HAP-1 (cell line): ENCODE measurements around the gene DIAPH3.

ENCODE experiments used
- DNase-seq, 2 experiments: peaks; one replicate each; pipeline ENCODE4 v3.0.0-alpha.2; 2016 to 2020; ENCODE audit warnings: low spot score in 2 of 2
- H3K27me3 ChIP-seq: fragments of 250-450 bp; sonication (Bioruptor Pico); 2 replicates; pipeline ENCODE4 v1.5.1; 2020; ENCODE audit warnings: low read depth, mild to moderate bottlenecking, moderate library complexity
- H3K36me3 ChIP-seq: fragments of 250-450 bp; sonication (Bioruptor Pico); replicated peaks from 2 replicates; pipeline ENCODE4 v1.5.1; 2020; ENCODE audit warnings: mild to moderate bottlenecking
- H3K4me1 ChIP-seq: fragments of 250-450 bp; sonication (Bioruptor Pico); 2 replicates; pipeline ENCODE4 v1.5.1; 2020; ENCODE audit warnings: mild to moderate bottlenecking
- H3K4me3 ChIP-seq: fragments of 250-450 bp; sonication (Bioruptor Pico); 2 replicates; pipeline ENCODE4 v1.5.1; 2020; ENCODE audit warnings: mild to moderate bottlenecking, moderate library complexity
- H3K9me3 ChIP-seq: fragments of 250-450 bp; sonication (Bioruptor Pico); 2 replicates; pipeline ENCODE4 v1.5.1; 2020; ENCODE audit warnings: mild to moderate bottlenecking, moderate library complexity
- in situ Hi-C: fragments of 300-500 bp; cut with MboI; formaldehyde crosslinking; loops from 3 replicates; pipeline ENCODE4 v1.14.3; 2020; ENCODE audit warnings: low sequenced_read_pairs, inconsistent platforms, mixed read lengths

DIAPH3 gene

DNA sequence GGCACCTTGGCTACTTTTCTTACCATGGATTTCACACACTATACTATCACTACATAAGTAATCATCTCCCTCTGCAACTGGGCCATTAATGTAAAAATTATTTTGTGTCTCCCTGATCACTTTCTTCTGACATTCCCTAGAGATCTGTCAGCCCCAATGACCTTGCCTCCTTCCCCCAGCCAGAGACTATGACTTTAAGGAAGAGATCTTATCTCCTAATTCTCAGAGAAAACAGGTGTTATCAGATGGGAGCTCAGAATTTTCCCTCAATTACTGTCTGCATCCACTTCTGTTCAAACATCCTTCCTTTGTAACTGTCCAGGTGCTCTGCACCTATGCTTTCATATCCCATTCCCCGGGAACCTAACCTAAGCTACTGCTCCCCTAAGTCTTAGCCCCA lies 397.5 kb downstream of the DIAPH3 start:
- Histone ChIP-seq H3K4me1 (no peaks in the 10 kb centered on the region), H3K4me3 (no peak overlapping the region), H3K27me3 (no peaks in the 10 kb centered on the region), H3K9me3 (no peaks in the 10 kb centered on the region), H3K36me3 (no peaks in the 10 kb centered on the region)
- in situ Hi-C loops: no loop called here
- DNase-seq: no peak

DNA sequence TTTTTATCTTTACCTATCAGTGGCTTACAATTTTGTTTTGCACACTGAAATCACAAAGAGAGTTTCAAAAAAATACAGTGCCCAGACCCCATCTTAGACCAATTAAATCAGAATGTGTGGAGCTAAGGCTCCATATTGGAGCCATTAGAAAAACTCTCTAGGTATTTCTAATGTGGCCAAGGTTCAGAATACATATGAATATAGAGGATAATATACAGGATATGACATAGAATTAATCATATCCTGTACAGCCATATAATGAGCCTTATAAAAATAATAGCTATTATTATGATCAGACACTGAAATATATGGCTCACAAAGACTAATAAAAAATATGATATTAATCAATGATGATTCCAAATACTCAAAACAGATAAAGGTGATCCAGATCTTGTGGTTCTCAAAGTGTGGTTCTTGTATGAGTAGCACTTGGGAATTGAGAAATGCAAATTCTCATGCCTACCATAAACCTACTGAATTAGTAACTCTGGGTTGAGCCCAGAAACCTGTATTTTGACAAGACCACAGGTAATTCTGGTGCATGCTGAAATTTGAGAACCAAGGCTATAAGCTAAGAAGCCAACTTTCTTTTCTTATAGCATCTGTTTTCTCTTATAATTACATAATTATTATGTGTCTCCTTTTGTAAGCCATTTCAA lies 408.0 kb downstream of the DIAPH3 start:
- Histone ChIP-seq H3K27me3 (no peaks in the 10 kb centered on the region), H3K9me3 (no peaks in the 10 kb centered on the region), H3K4me3 (no peak overlapping the region), H3K4me1 (peaks cover 9% of the 10 kb centered on the region), H3K36me3 (no peaks in the 10 kb centered on the region)
- in situ Hi-C loops: no loop called here
- DNase-seq: no peak

DNA sequence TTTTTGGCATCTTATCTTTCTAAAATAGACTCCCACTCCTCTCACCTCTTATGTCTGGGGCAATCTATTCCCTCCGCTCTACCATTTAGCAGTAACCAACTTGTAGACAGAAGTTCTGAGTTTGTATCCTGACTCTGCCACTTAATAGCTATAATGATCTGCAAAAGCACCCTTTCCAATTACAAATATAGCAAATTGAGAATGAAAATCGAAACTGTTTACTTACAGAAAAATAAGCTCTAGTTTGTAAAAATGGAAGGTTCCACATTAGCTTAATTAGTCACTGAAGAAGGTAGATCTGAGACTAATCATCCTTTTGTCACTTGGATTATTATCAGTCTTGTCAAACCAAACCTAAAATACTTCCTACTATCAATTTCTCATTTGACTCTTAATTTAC lies 409.3 kb downstream of the DIAPH3 start:
- Histone ChIP-seq H3K9me3 (no peaks in the 10 kb centered on the region), H3K36me3 (no peaks in the 10 kb centered on the region), H3K4me1 (peaks cover 21% of the 10 kb centered on the region), H3K4me3 (no peak overlapping the region), H3K27me3 (no peaks in the 10 kb centered on the region)
- no peak for DNase-seq
- in situ Hi-C loops: no loop called here

DNA sequence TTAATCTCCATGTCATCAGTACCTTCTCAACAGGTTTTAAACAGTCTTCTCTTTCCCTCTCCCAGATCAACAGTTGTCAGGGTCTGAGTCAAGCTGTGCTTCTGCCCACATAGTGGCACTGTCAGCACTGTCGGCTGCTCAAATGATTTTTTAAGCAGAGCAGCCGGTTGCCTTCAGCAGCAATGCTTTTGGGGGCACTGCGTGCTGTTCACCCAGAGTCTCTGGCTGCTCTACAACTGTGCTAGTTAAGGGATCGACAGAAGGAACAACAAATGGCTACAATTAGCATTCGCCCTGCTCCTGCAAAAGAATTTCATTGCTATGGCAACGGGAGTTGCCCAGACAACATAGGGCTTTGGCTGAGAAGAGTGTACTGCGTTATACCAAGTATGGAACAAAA lies 412.9 kb downstream of the DIAPH3 start:
- Histone ChIP-seq H3K9me3 (no peaks in the 10 kb centered on the region), H3K4me3 (no peak overlapping the region), H3K36me3 (no peaks in the 10 kb centered on the region), H3K4me1 (peaks cover 21% of the 10 kb centered on the region), H3K27me3 (no peaks in the 10 kb centered on the region)
- in situ Hi-C loops: no loop called here
- peak; percentile 79 to 88 for DNase-seq

DNA sequence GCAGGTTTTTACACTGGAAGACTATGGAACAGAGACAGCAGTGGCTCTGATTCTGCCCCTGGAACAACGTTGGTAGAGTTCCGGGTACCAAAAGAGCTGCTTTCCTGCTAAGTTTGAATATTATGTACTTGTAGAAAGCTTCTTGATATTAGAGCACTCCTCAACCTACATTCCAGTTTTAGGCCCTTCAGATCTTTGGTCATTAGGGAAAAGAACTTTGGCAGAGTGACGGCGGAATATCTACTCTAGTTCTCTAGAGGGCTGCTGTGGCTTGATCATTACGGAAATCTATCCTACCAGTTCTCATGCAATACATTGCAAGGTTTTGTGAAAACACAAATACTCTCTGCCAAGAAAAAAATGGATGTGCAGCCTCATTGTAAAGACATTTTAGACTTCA lies 415.7 kb downstream of the DIAPH3 start:
- Histone ChIP-seq H3K4me3 (no peak overlapping the region), H3K36me3 (no peaks in the 10 kb centered on the region), H3K4me1 (peaks cover 15% of the 10 kb centered on the region), H3K27me3 (no peaks in the 10 kb centered on the region), H3K9me3 (no peaks in the 10 kb centered on the region)
- DNase-seq: no peak
- in situ Hi-C loops: no loop called here

DNA sequence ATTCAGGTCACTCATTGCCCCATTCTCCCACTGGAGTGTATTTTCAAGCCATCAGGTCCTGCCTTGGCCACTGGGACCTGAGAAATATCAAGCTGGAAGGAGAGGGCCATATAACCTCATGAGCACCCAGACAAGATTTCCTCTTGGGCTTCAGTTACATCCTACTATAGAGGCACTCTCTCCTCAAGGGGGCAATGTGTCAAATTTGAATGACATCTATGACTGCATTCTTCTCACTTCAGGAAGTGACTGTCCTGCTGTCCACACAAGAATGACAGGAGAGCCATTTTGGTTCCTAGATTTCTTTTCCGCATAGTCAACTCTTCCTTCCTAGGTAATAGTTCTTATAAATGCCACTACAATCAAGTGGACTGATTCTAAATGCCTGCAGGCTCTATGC lies 416.2 kb downstream of the DIAPH3 start:
- H3K4me3 ChIP-seq: no peak overlapping the region
- no peak for DNase-seq
- H3K36me3 ChIP-seq: no peaks in the 10 kb centered on the region
- H3K27me3 ChIP-seq: no peaks in the 10 kb centered on the region
- in situ Hi-C loops: no loop called here
- H3K9me3 ChIP-seq: no peaks in the 10 kb centered on the region
- H3K4me1 ChIP-seq: peaks cover 15% of the 10 kb centered on the region

DNA sequence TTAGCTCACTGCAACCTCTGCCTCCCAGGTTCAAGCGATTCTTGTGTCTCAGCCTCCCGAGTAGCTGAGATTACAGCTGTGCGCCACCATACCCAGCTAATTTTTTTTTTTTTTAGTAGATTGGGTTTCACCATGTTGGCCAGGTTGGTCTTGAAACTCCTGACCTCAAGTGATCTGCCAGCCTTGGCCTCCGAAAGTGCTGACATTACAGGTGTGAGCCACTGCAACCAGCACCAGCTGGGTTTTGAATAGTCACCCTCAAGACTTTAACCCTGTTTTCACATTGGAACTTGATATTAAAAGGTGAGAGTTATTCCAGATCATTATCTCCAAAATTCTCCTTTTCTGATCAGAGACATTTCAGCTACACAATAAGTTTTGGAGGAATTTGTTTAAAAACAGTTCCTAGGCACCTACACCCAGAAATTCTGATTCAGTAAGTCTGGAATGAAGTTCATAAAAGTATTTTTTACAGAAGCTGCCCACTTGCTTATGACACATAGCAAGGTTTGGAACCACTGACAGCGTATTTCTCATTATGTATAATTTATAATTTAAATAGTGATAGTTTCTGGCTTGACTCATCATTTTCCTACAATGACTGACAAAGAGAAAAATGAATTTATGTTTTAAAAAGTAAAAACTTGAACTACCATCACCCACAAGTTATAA lies 417.3 kb downstream of the DIAPH3 start:
- H3K36me3 ChIP-seq: no peaks in the 10 kb centered on the region
- H3K4me1 ChIP-seq: peaks cover 15% of the 10 kb centered on the region
- in situ Hi-C loops: no loop called here
- no peak for DNase-seq
- H3K27me3 ChIP-seq: no peaks in the 10 kb centered on the region
- no peaks in the 10 kb centered on the region for H3K9me3 ChIP-seq
- no peak overlapping the region for H3K4me3 ChIP-seq

DNA sequence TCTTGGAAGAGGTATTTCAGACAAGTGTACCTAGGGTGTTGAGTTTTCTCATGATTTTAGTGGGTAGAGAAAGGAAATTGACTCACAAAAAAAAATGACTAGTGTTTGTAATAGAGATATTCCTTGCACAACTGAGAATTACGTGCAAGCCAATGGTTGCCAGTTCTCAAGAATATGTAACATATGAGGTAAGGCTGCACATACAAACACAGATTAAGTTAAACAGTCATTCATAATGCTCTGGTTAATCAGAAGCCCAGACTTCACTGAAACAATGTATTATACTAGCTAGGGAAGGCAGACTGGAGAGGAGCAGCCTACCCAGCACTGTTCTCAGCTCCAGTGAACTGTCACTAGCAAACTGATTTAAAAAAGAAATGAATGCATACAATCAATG lies 418.3 kb downstream of the DIAPH3 start:
- Histone ChIP-seq H3K4me3 (no peak overlapping the region), H3K4me1 (peaks cover 8% of the 10 kb centered on the region), H3K9me3 (no peaks in the 10 kb centered on the region), H3K36me3 (no peaks in the 10 kb centered on the region), H3K27me3 (no peaks in the 10 kb centered on the region)
- no peak for DNase-seq
- in situ Hi-C loops: no loop called here

DNA sequence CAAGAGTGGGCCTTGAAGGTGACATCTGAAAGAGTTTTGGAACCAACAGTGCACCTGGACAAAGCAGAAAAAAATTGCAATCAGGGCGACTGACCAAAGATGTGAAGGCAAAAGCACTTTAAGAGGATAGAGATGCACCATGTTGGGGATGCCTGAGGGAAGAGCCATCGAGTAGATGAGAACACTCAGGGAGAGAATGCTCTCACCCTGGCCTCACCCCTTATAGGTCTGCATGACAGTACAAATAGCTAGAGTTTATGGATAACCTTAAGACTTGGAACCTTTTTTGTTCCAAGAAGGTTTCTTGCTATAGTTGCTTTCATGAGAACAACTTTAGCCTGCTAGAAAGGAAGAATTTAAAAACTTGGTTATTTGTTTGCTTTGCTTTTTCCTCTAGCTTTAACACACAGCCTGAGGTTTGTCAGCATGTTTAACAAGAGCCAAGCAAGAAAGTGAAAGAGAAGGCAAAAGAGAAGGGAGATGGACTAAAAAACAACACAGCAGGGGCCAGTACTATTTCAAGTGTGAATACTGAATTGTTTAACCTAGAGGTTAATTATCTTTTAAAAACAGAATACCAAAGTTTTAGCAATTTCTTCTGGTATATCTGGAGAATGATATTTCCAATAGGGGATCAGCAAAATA lies 418.9 kb downstream of the DIAPH3 start:
- Histone ChIP-seq H3K36me3 (no peaks in the 10 kb centered on the region), H3K27me3 (no peaks in the 10 kb centered on the region), H3K9me3 (no peaks in the 10 kb centered on the region), H3K4me1 (peaks cover 3% of the 10 kb centered on the region; the same call in 1 of the 2 replicates), H3K4me3 (no peak overlapping the region)
- in situ Hi-C loops: no loop called here
- DNase-seq: no peak

DNA sequence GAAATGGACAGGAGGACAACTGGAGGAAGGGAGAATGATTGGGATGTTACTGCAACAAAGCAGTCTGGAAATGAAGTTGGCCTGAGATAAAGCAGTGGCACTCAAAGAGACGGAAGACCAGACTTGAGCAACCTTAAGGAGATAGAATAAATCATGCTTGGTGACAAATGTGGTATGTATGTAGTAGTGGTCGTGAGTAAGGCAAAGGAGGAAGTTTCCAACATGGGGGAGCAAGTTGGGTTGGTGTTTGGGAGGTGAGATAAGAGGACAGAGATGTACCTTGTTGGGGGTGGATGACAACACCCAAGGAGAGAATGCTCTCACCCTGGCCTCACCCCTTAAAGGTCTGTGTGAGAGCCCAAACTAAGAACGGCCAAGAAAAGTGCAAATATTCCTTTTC lies 420.5 kb downstream of the DIAPH3 start:
- no peaks in the 10 kb centered on the region for H3K4me1 ChIP-seq
- in situ Hi-C loops: no loop called here

DNA sequence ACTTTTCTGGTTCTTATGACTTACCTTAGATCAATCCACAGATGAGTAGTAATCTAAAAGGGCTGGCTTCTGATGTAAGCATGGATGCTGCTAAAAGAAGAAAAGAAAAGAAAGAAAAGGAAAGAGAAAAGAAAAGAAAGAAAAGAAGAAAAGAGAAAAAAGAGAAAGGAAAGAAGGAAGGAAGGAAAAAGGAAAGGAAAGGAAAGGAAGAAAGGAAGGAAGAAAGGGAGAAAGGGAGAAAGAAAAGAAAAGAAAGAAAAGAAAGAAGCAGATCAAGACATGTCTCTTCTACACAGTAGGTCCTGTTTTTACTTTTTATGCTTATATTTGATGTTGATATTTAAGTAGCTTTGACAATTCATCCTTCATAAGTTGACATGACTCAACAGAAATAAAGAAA lies 421.3 kb downstream of the DIAPH3 start:
- Histone ChIP-seq H3K36me3 (no peaks in the 10 kb centered on the region), H3K4me3 (no peak overlapping the region), H3K27me3 (no peaks in the 10 kb centered on the region), H3K4me1 (no peaks in the 10 kb centered on the region), H3K9me3 (no peaks in the 10 kb centered on the region)
- in situ Hi-C loops: no loop called here
- DNase-seq: no peak

More for the DNA sequence above, 420.5 kb downstream of the DIAPH3 start:
- Histone ChIP-seq H3K27me3 (no peaks in the 10 kb centered on the region), H3K9me3 (no peaks in the 10 kb centered on the region), H3K4me3 (no peak overlapping the region), H3K36me3 (no peaks in the 10 kb centered on the region)
- no peak for DNase-seq

DNA sequence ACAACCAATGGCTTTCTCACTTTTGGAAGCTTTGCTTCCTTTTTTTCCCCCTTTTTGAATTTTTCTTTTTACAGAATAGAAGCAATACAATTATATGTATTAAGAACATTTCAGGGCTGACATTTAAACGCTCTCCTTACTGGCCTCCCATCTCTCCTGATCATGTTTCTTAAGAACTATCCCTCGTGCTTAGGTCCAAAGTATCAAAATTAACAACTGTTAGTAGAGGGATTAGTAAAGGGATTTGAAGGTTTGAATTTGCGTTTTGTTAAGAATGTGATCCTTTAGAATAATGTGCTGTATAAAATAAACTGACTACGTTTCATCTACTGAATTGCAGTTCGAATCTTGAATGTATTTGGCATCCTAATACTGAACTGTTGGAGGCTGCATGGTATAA lies 424.8 kb downstream of the DIAPH3 start:
- no peaks in the 10 kb centered on the region for H3K4me1 ChIP-seq
- no peak for DNase-seq
- in situ Hi-C loops: no loop called here
- H3K4me3 ChIP-seq: no peak overlapping the region
- no peaks in the 10 kb centered on the region for H3K27me3 ChIP-seq
- no peaks in the 10 kb centered on the region for H3K9me3 ChIP-seq
- H3K36me3 ChIP-seq: no peaks in the 10 kb centered on the region

DNA sequence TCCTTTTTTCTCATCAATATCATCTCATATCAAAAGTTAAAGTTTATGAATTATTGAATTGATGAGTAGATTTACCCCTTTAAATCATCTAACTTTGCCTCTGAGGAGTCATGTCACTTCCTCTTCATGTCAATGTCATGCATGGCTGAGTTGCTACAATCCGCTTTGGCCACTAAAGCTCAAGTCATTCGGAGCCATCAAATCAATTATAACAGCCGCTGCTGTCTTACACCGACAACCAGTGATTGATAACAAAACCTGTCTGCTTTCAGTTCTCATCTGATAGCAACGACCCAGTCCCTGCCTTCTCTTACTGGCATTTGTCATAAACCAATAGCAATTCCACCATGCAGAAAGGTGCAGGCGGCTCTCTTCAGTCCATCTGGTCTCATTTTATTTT lies 429.3 kb downstream of the DIAPH3 start:
- no peak for DNase-seq
- no peak overlapping the region for H3K4me3 ChIP-seq
- in situ Hi-C loops: no loop called here

DNA sequence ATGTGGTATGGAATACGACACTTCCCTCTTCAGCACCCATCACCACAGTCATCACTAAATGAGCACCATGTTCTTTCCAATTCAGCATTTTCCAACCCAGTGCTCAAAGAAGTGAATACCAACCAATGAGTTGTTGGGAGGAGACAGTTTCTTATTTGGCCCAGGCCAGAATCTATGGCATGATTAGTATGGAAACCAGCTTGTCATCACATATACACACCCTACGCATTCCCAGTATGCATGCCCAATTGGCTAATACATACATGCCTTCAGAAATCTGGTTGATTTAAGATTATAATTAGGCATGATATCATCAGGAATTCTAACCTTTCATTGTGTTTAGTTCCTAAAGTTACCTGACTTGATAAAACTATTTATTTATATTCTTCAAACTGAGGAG lies 430.0 kb downstream of the DIAPH3 start:
- in situ Hi-C loops: no loop called here
- DNase-seq: no peak
- Histone ChIP-seq H3K4me1 (no peaks in the 10 kb centered on the region), H3K27me3 (no peaks in the 10 kb centered on the region), H3K36me3 (no peaks in the 10 kb centered on the region), H3K9me3 (no peaks in the 10 kb centered on the region), H3K4me3 (no peak overlapping the region)

More for the DNA sequence above, 429.3 kb downstream of the DIAPH3 start:
- Histone ChIP-seq H3K27me3 (no peaks in the 10 kb centered on the region), H3K9me3 (no peaks in the 10 kb centered on the region), H3K36me3 (no peaks in the 10 kb centered on the region), H3K4me1 (no peaks in the 10 kb centered on the region)
